Sigmoid colon (tissue), 7 donors: ENCODE measurements around the gene NTPCR. TPM values are rescaled to one million over a fixed set of nuclear protein-coding genes. Genes with fewer than 3 reads are reported as not detected.
A peak's percentile ranks its signal among the peaks of the same experiment; 100 is the strongest.

Experiments
- DNase-seq: peaks from one replicate; pipeline ENCODE4 v3.0.0-alpha.2; 2019
- H3K27ac ChIP-seq, 4 donors: fragments of 200-600 bp; sonication (generic); one replicate each; pipeline ENCODE4 v1.5.1; 2016 to 2019; ENCODE audit warnings: mild to moderate bottlenecking in 1 of 4
- H3K27me3 ChIP-seq, 3 donors: fragments of 200-600 bp; sonication (generic); one replicate each; pipeline ENCODE4 v1.5.1; 2019; ENCODE audit warnings: mild to moderate bottlenecking in 1 of 3
- H3K36me3 ChIP-seq, 4 donors: fragments of 200-600 bp; sonication (generic); one replicate each; pipeline ENCODE4 v1.5.1; 2016 to 2019
- H3K4me1 ChIP-seq, 4 donors: fragments of 200-600 bp; sonication (generic); one replicate each; pipeline ENCODE4 v1.5.1; 2017 to 2019
- H3K4me3 ChIP-seq, 4 donors: fragments of 200-600 bp; sonication (generic); one replicate each; pipeline ENCODE4 v1.5.1; 2017 to 2019; ENCODE audit warnings: mild to moderate bottlenecking in 2 of 4, moderate library complexity in 1 of 4
- H3K9me3 ChIP-seq, 4 donors: fragments of 200-600 bp in 3 of 4; sonication (generic) in 3 of 4; one replicate each; pipeline versions ENCODE4 v1.5.1 to v1.6.1; 2013 to 2019
- CTCF ChIP-seq, 4 experiments: fragments of 450-650 bp in 3 of 4; fragments of 200-600 bp in 1 of 4; IDR thresholded peaks; one replicate each; pipeline ENCODE4 v1.5.1; 2016 to 2019; ENCODE audit warnings: antibody characterized with exemption in 4 of 4, mild to moderate bottlenecking in 3 of 4, moderate library complexity in 2 of 4
- EP300 ChIP-seq, 4 donors: sonication (generic); formaldehyde crosslinking; IDR thresholded peaks; one replicate each; pipeline ENCODE4 v1.6.1; 2017; ENCODE audit warnings: antibody characterized with exemption in 4 of 4
- POLR2A ChIP-seq, 2 donors: fragments of 450-650 bp; IDR thresholded peaks; one replicate each; pipeline ENCODE4 v1.6.1; 2016; ENCODE audit warnings: antibody characterized with exemption in 2 of 2, mild to moderate bottlenecking in 2 of 2, moderate library complexity in 2 of 2
- POLR2AphosphoS5 ChIP-seq, 4 donors: sonication (generic); formaldehyde crosslinking; IDR thresholded peaks; one replicate each; pipeline ENCODE4 v1.6.1; 2017; ENCODE audit warnings: antibody characterized with exemption in 4 of 4
- WGBS, 2 donors: extraction: QIAGEN DNeasy Blood & Tissue Kit; methylation state at CpG; one replicate each; pipeline ENCODE4 v1.1.7; 2013; 5-methylcytosine and 5-hydroxymethylcytosine counted together
- intact Hi-C: fragments of 100-400 bp; cut with DNase I; formaldehyde crosslinking; loops from one replicate; pipeline ENCODE4 v1.15.1; 2023
- polyA plus RNA-seq, 3 donors: library from polyadenylated mRNA; stranded (reverse); fragments of 200-250 nt; gene quantifications; one replicate each; pipeline ENCODE4 v1.2.3, GENCODE V29; 2013
- total RNA-seq, 4 donors: library from RNA; depleted of rRNA; stranded (reverse); fragments of >200 nt; gene quantifications; one replicate each; pipeline ENCODE4 v1.1.0, GENCODE V29; 2016
- donor health status: healthy with polysubstance abuse.
- donor health status: Bipolar disorder and iron deficiency.
- donor health status: healthy.

Gene NTPCR
- total and polyA plus RNA-seq, 7 donors: 20.5 to 100 (median 43.2) TPM

- Histone ChIP-seq H3K4me1 (no peaks in the 10 kb centered on the region), H3K4me3 (no peak overlapping the region), H3K27ac (no peak overlapping the region), H3K9me3 (no peaks in the 10 kb centered on the region), H3K36me3 (no peaks in the 10 kb centered on the region), H3K27me3 (no peaks in the 10 kb centered on the region)
- no peak for TF ChIP-seq POLR2A (IDR thresholded peaks at IDR 0.05)
- no peak for TF ChIP-seq POLR2AphosphoS5 (IDR thresholded peaks at IDR 0.05)
- WGBS, 2 donors: 20 to 68% methylated on average over 2 of the region's 2 CpGs
- intact Hi-C loops: loop anchor here (2.0 kb wide), 1 partner anchor 395 kb away; the partner anchor contains the start of gene SIPA1L2
- no peak for DNase-seq
Measured at GRCh38 chr1:233025567-233025966, 75.2 kb downstream of the NTPCR start.

- no peaks in the 10 kb centered on the region for H3K36me3 ChIP-seq
- DNase-seq: no peak
- no peak overlapping the region for H3K27ac ChIP-seq
- no peaks in the 10 kb centered on the region for H3K9me3 ChIP-seq
- H3K4me3 ChIP-seq: no peak overlapping the region
- TF ChIP-seq CTCF (IDR thresholded peaks at IDR 0.05) (no peak), EP300 (IDR thresholded peaks at IDR 0.05) (no peak), POLR2AphosphoS5 (IDR thresholded peaks at IDR 0.05) (no peak), POLR2A (IDR thresholded peaks at IDR 0.05) (no peak)
- H3K27me3 ChIP-seq: no peaks in the 10 kb centered on the region
- H3K4me1 ChIP-seq: no peaks in the 10 kb centered on the region
- intact Hi-C loops: no loop called here
- 90 to 93% methylated on average over 5 of the region's 5 CpGs for WGBS, 2 donors
Measured at GRCh38 chr1:233027046-233027445, 76.6 kb downstream of the NTPCR start.

GRCh38 chr1:233031521-233031920 is 81.1 kb downstream of the NTPCR start:
- Histone ChIP-seq H3K27ac (no peak overlapping the region), H3K27me3 (no peaks in the 10 kb centered on the region), H3K9me3 (no peaks in the 10 kb centered on the region), H3K4me3 (no peak overlapping the region), H3K36me3 (no peaks in the 10 kb centered on the region), H3K4me1 (no peaks in the 10 kb centered on the region)
- TF ChIP-seq EP300 (IDR thresholded peaks at IDR 0.05) (no peak), POLR2AphosphoS5 (IDR thresholded peaks at IDR 0.05) (no peak), CTCF (IDR thresholded peaks at IDR 0.05) (no peak), POLR2A (IDR thresholded peaks at IDR 0.05) (no peak)
- no peak for DNase-seq
- intact Hi-C loops: no loop called here
- 64 to 91% methylated on average over 3 of the region's 3 CpGs for WGBS, 2 donors

- no peak for TF ChIP-seq EP300 (IDR thresholded peaks at IDR 0.05)
- no peak for TF ChIP-seq POLR2A (IDR thresholded peaks at IDR 0.05)
- TF ChIP-seq CTCF (IDR thresholded peaks at IDR 0.05): no peak
- TF ChIP-seq POLR2AphosphoS5 (IDR thresholded peaks at IDR 0.05): no peak
- no peaks in the 10 kb centered on the region for H3K27me3 ChIP-seq
- H3K9me3 ChIP-seq: no peaks in the 10 kb centered on the region
- no peak for DNase-seq
- H3K27ac ChIP-seq: no peak overlapping the region
- no peaks in the 10 kb centered on the region for H3K4me1 ChIP-seq
- WGBS, 2 donors: 43 to 71% methylated on average over 4 of the region's 4 CpGs
- H3K4me3 ChIP-seq: no peak overlapping the region
- H3K36me3 ChIP-seq: no peaks in the 10 kb centered on the region
- intact Hi-C loops: no loop called here
Measured at GRCh38 chr1:233032916-233033315, 82.5 kb downstream of the NTPCR start.

GRCh38 chr1:233033361-233033760 is 83.0 kb downstream of the NTPCR start:
- WGBS, 2 donors: 77 to 82% methylated on average over 3 of the region's 3 CpGs
- Histone ChIP-seq H3K27me3 (no peaks in the 10 kb centered on the region), H3K4me1 (no peaks in the 10 kb centered on the region), H3K36me3 (no peaks in the 10 kb centered on the region), H3K4me3 (no peak overlapping the region), H3K27ac (no peak overlapping the region), H3K9me3 (no peaks in the 10 kb centered on the region)
- intact Hi-C loops: no loop called here
- peak in 2 of 4 donors; percentile 10 to 38 for TF ChIP-seq POLR2AphosphoS5 (IDR thresholded peaks at IDR 0.05)
- no peak for TF ChIP-seq POLR2A (IDR thresholded peaks at IDR 0.05)
- no peak for DNase-seq

Other genes with a start within 250 kb of the NTPCR start
- 1 to 10 TPM; 1.4 to 3.3 (median 2.7) TPM for gene MAP10, start 145.2 kb upstream of the NTPCR start, total RNA-seq
- 1 to 10 TPM in 1 of 3 donors, under 1 TPM in 2; 0.46 to 2.0 (median 0.60) TPM for gene MAP10, start 145.2 kb upstream of the NTPCR start, polyA plus RNA-seq